NB4 (cell line): Measurements from ENCODE around the gene SLC25A26.

Source experiments
- CTCF ChIP-seq: IDR thresholded peaks from one replicate; pipeline ENCODE4 v1.5.1; 2012; ENCODE audit warnings: low read depth, low read length
- MAX ChIP-seq: IDR thresholded peaks from 2 replicates; pipeline ENCODE4 v1.6.1; 2011; ENCODE audit warnings: low read depth, low read length
- POLR2A ChIP-seq: IDR thresholded peaks from 2 replicates; pipeline ENCODE4 v1.6.1; 2011; ENCODE audit warnings: mild to moderate bottlenecking; ENCODE audit not compliant: insufficient read length; ENCODE audit errors: extremely low read depth

- TF ChIP-seq CTCF (no peak), MAX (no peak), POLR2A (no peak)
These were observed 118.1 kb downstream of the SLC25A26 start for GRCh38 chr3:66338927-66339326.
